OCI-LY1 (cell line): ENCODE results near the gene ASPSCR1.
A peak's percentile ranks its signal among the peaks of the same experiment; 100 is the strongest.

Experiments
- H2AFZ ChIP-seq: fragments of 200-600 bp; sonication (generic), shearing (Covaris generic); 2 replicates; pipeline ENCODE4 v1.6.0; 2014; ENCODE audit warnings: antibody characterized with exemption, mild to moderate bottlenecking, low read length
- H3F3A ChIP-seq: fragments of 200-600 bp; sonication (generic), shearing (Covaris generic); 2 replicates; pipeline ENCODE4 v1.6.0; 2014; ENCODE audit warnings: mild to moderate bottlenecking, antibody characterized with exemption, low read length, moderate library complexity; ENCODE audit not compliant: insufficient read depth
- H3K27ac ChIP-seq: fragments of 200-600 bp; sonication (generic); 2 replicates; pipeline ENCODE4 v1.5.1; 2014; ENCODE audit warnings: low read length, mixed run types, mild to moderate bottlenecking, low read depth; ENCODE audit not compliant: poor library complexity, severe bottlenecking
- H3K27me3 ChIP-seq: fragments of 200-600 bp; sonication (generic); 2 replicates; pipeline ENCODE4 v1.6.0; 2014; ENCODE audit warnings: antibody characterized with exemption, mild to moderate bottlenecking, low read length, moderate library complexity; ENCODE audit not compliant: insufficient read depth
- H3K36me3 ChIP-seq: fragments of 200-600 bp; sonication (generic); 2 replicates; pipeline ENCODE4 v1.6.1; 2014; ENCODE audit warnings: mild to moderate bottlenecking, antibody characterized with exemption, low read length, moderate library complexity, mixed read lengths; ENCODE audit not compliant: insufficient read depth
- H3K4me1 ChIP-seq: fragments of 200-600 bp; sonication (generic); 2 replicates; pipeline ENCODE4 v1.5.1; 2014; ENCODE audit warnings: mild to moderate bottlenecking, low read length, moderate library complexity; ENCODE audit not compliant: insufficient read depth, severe bottlenecking
- H3K4me2 ChIP-seq: fragments of 200-600 bp; sonication (generic), shearing (Covaris generic); 2 replicates; pipeline ENCODE4 v1.6.1; 2014; ENCODE audit warnings: low read length
- H3K4me3 ChIP-seq: fragments of 200-600 bp; sonication (generic); 2 replicates; pipeline ENCODE4 v1.5.1; 2014; ENCODE audit warnings: low read length, low read depth, mild to moderate bottlenecking, mixed read lengths; ENCODE audit not compliant: poor library complexity, severe bottlenecking
- H3K79me2 ChIP-seq: fragments of 200-600 bp; shearing (Covaris generic); 2 replicates; pipeline ENCODE4 v1.6.1; 2016; ENCODE audit warnings: mixed run types, low read length, mixed read lengths; ENCODE audit not compliant: insufficient read depth
- H3K9ac ChIP-seq: fragments of 200-600 bp; sonication (generic), shearing (Covaris generic); 2 replicates; pipeline ENCODE4 v1.6.1; 2014; ENCODE audit warnings: mild to moderate bottlenecking, low read length, mixed read lengths
- H3K9me2 ChIP-seq: fragments of 200-600 bp; sonication (generic), shearing (Covaris generic); 2 replicates; pipeline ENCODE4 v1.6.1; 2014; ENCODE audit warnings: low read depth, mild to moderate bottlenecking, low read length, mixed read lengths
- H3K9me3 ChIP-seq: fragments of 200-600 bp; shearing (Covaris generic); 2 replicates; pipeline ENCODE4 v1.6.1; 2014; ENCODE audit warnings: low read length, mixed read lengths
- H4K20me1 ChIP-seq: fragments of 200-600 bp; sonication (generic), shearing (Covaris generic); 2 replicates; pipeline ENCODE4 v1.6.0; 2016; ENCODE audit warnings: mild to moderate bottlenecking, low read length; ENCODE audit not compliant: insufficient read depth
- CTCF ChIP-seq: fragments of 200-600 bp; sonication (generic), shearing (Covaris generic); IDR thresholded peaks from 2 replicates; pipeline ENCODE4 v1.5.1; 2017; ENCODE audit warnings: mild to moderate bottlenecking, antibody characterized with exemption, low read length, moderate library complexity, mixed read lengths
- EZH2 ChIP-seq: fragments of 200-600 bp; sonication (generic), shearing (Covaris generic); IDR thresholded peaks from 2 replicates; pipeline ENCODE4 v1.8.0; 2017; ENCODE audit warnings: borderline replicate concordance, mixed run types, mild to moderate bottlenecking, antibody characterized with exemption, low read length, moderate library complexity, mixed read lengths

The ASPSCR1 gene

GRCh38 chr17:81956607-81957589 is 20.5 kb upstream of the ASPSCR1 start:
- Histone ChIP-seq H3K27ac (no peak overlapping the region), H3K79me2 (no peaks in the 10 kb centered on the region), H3F3A (no peaks in the 10 kb centered on the region), H3K36me3 (no peaks in the 10 kb centered on the region), H3K4me2 (no peak overlapping the region), H3K4me1 (peaks cover 10% of the 10 kb centered on the region), H3K27me3 (peaks cover 20% of the 10 kb centered on the region; the same call in 1 of the 2 replicates), H3K4me3 (no peak overlapping the region), H3K9ac (no peak overlapping the region), H3K9me2 (no peaks in the 10 kb centered on the region), H3K9me3 (no peaks in the 10 kb centered on the region), H2AFZ (no peak overlapping the region), H4K20me1 (no peaks in the 10 kb centered on the region)
- TF ChIP-seq CTCF (no peak), EZH2 (no peak)

GRCh38 chr17:81957691-81958432 is 19.6 kb upstream of the ASPSCR1 start:
- H2AFZ ChIP-seq: no peak overlapping the region
- peaks cover 10% of the 10 kb centered on the region for H3K4me1 ChIP-seq
- TF ChIP-seq EZH2: no peak
- no peak for TF ChIP-seq CTCF
- H3K27me3 ChIP-seq: peaks cover 22% of the 10 kb centered on the region; the same call in 1 of the 2 replicates
- H3F3A ChIP-seq: no peaks in the 10 kb centered on the region
- no peak overlapping the region for H3K4me3 ChIP-seq
- no peak overlapping the region for H3K9ac ChIP-seq
- H3K27ac ChIP-seq: no peak overlapping the region
- H4K20me1 ChIP-seq: no peaks in the 10 kb centered on the region
- no peaks in the 10 kb centered on the region for H3K79me2 ChIP-seq
- H3K4me2 ChIP-seq: no peak overlapping the region
- H3K9me2 ChIP-seq: no peaks in the 10 kb centered on the region
- H3K36me3 ChIP-seq: no peaks in the 10 kb centered on the region
- H3K9me3 ChIP-seq: no peaks in the 10 kb centered on the region

- Histone ChIP-seq H3K4me2 (peak overlapping the region; percentile 67; the same call in 1 of the 2 replicates), H3F3A (no peaks in the 10 kb centered on the region), H3K79me2 (no peaks in the 10 kb centered on the region), H3K9ac (no peak overlapping the region), H4K20me1 (no peaks in the 10 kb centered on the region), H3K9me2 (no peaks in the 10 kb centered on the region), H3K36me3 (no peaks in the 10 kb centered on the region), H3K27me3 (peaks cover 24% of the 10 kb centered on the region; the same call in 1 of the 2 replicates), H3K27ac (no peak overlapping the region), H3K9me3 (no peaks in the 10 kb centered on the region), H2AFZ (no peak overlapping the region), H3K4me3 (no peak overlapping the region), H3K4me1 (peaks cover 10% of the 10 kb centered on the region)
- TF ChIP-seq CTCF (no peak), EZH2 (no peak)
Measured at GRCh38 chr17:81958633-81959342, 18.6 kb upstream of the ASPSCR1 start.
